Measurements from ENCODE around the gene CXCR3.

DNA sequence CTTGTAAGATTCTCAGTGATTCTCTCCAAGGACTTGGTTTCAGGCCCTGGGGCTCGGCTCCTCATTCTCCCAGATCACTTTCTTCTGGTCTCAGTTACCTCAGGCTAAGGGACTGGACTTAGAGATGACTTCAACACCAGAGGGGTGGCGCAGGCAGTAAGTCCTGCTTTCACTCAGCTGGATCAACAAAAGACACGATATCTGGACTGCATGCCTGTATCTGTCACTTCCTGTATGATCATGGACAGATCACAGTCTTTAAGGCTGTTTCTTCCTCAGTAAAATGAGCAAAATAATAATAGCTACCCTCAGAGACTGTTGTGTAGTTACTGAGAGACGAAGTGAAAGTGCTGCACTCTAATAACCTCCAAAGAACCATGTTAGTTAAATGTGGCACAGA lies 19.5 kb upstream of the CXCR3 start:
- TF ChIP-seq KLF9 (CRISPR knock-in tag; IDR thresholded peaks at IDR 0.05; ENCODE audit: low read depth) (no peak), SIN3A (IDR thresholded peaks at IDR 0.05; ENCODE audit: borderline replicate concordance, low read depth, low read length) (no peak), NFYC (CRISPR knock-in tag; IDR thresholded peaks at IDR 0.05) (no peak), RAD21 (CRISPR knock-in tag; IDR thresholded peaks at IDR 0.05) (no peak), TAF1 (CRISPR knock-in tag; IDR thresholded peaks at IDR 0.05) (no peak), EZH2 (conservative IDR thresholded peaks at IDR 0.05; ENCODE audit: low read depth, low read length) (no peak), ZNF460 (CRISPR knock-in tag; IDR thresholded peaks at IDR 0.05; ENCODE audit: borderline replicate concordance) (no peak)
- TF ChIP-seq, protein P1, sequence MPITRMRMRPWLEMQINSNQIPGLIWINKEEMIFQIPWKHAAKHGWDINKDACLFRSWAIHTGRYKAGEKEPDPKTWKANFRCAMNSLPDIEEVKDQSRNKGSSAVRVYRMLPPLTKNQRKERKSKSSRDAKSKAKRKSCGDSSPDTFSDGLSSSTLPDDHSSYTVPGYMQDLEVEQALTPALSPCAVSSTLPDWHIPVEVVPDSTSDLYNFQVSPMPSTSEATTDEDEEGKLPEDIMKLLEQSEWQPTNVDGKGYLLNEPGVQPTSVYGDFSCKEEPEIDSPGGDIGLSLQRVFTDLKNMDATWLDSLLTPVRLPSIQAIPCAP (CRISPR knock-in tag; IDR thresholded peaks at IDR 0.05; ENCODE audit: low read depth), result no peak
- TF ChIP-seq, protein P2, sequence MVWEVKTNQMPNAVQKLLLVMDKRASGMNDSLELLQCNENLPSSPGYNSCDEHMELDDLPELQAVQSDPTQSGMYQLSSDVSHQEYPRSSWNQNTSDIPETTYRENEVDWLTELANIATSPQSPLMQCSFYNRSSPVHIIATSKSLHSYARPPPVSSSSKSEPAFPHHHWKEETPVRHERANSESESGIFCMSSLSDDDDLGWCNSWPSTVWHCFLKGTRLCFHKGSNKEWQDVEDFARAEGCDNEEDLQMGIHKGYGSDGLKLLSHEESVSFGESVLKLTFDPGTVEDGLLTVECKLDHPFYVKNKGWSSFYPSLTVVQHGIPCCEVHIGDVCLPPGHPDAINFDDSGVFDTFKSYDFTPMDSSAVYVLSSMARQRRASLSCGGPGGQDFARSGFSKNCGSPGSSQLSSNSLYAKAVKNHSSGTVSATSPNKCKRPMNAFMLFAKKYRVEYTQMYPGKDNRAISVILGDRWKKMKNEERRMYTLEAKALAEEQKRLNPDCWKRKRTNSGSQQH (CRISPR knock-in tag; IDR thresholded peaks at IDR 0.05; ENCODE audit: low read depth), result no peak
- TF ChIP-seq, protein P3, sequence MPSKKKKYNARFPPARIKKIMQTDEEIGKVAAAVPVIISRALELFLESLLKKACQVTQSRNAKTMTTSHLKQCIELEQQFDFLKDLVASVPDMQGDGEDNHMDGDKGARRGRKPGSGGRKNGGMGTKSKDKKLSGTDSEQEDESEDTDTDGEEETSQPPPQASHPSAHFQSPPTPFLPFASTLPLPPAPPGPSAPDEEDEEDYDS (CRISPR knock-in tag; IDR thresholded peaks at IDR 0.05), result no peak
- TF ChIP-seq, protein P4, sequence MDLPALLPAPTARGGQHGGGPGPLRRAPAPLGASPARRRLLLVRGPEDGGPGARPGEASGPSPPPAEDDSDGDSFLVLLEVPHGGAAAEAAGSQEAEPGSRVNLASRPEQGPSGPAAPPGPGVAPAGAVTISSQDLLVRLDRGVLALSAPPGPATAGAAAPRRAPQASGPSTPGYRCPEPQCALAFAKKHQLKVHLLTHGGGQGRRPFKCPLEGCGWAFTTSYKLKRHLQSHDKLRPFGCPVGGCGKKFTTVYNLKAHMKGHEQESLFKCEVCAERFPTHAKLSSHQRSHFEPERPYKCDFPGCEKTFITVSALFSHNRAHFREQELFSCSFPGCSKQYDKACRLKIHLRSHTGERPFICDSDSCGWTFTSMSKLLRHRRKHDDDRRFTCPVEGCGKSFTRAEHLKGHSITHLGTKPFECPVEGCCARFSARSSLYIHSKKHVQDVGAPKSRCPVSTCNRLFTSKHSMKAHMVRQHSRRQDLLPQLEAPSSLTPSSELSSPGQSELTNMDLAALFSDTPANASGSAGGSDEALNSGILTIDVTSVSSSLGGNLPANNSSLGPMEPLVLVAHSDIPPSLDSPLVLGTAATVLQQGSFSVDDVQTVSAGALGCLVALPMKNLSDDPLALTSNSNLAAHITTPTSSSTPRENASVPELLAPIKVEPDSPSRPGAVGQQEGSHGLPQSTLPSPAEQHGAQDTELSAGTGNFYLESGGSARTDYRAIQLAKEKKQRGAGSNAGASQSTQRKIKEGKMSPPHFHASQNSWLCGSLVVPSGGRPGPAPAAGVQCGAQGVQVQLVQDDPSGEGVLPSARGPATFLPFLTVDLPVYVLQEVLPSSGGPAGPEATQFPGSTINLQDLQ (CRISPR knock-in tag; IDR thresholded peaks at IDR 0.05), result no peak
- TF ChIP-seq, protein P5, sequence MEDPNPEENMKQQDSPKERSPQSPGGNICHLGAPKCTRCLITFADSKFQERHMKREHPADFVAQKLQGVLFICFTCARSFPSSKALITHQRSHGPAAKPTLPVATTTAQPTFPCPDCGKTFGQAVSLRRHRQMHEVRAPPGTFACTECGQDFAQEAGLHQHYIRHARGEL (CRISPR knock-in tag; IDR thresholded peaks at IDR 0.05), result no peak
- TF ChIP-seq, protein P6, sequence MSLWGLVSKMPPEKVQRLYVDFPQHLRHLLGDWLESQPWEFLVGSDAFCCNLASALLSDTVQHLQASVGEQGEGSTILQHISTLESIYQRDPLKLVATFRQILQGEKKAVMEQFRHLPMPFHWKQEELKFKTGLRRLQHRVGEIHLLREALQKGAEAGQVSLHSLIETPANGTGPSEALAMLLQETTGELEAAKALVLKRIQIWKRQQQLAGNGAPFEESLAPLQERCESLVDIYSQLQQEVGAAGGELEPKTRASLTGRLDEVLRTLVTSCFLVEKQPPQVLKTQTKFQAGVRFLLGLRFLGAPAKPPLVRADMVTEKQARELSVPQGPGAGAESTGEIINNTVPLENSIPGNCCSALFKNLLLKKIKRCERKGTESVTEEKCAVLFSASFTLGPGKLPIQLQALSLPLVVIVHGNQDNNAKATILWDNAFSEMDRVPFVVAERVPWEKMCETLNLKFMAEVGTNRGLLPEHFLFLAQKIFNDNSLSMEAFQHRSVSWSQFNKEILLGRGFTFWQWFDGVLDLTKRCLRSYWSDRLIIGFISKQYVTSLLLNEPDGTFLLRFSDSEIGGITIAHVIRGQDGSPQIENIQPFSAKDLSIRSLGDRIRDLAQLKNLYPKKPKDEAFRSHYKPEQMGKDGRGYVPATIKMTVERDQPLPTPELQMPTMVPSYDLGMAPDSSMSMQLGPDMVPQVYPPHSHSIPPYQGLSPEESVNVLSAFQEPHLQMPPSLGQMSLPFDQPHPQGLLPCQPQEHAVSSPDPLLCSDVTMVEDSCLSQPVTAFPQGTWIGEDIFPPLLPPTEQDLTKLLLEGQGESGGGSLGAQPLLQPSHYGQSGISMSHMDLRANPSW (CRISPR knock-in tag; IDR thresholded peaks at IDR 0.05; ENCODE audit: borderline replicate concordance), result no peak

All from HepG2 (cell line).